HepG2 (cell line): Measurements from ENCODE around the gene TMEM267. TPM values are rescaled to one million over a fixed set of nuclear protein-coding genes. Genes with fewer than 3 reads are reported as not detected.
A peak's percentile ranks its signal among the peaks of the same experiment; 100 is the strongest.

Source experiments
- ATF7 ChIP-seq, 2 experiments: fragments of 450-650 bp in 1 of 2; sonication (generic) in 1 of 2; formaldehyde crosslinking in 1 of 2; IDR thresholded peaks; 2 replicates each; pipeline versions ENCODE4 v1.4.0 to v1.6.1; 2016 to 2020; ENCODE audit warnings: antibody characterized with exemption in 1 of 2, mild to moderate bottlenecking in 1 of 2, missing genetic modification reagents in 1 of 2
- EP300 ChIP-seq, 3 experiments: sonication (generic) in 1 of 3; formaldehyde crosslinking in 1 of 3; IDR thresholded peaks; 2 replicates each; pipeline versions ENCODE4 v1.5.1 to v1.6.1; 2011 to 2020; ENCODE audit warnings: low read depth in 2 of 3, low read length in 2 of 3, borderline replicate concordance in 1 of 3, improper control_type of control experiment in 1 of 3, mild to moderate bottlenecking in 1 of 3, missing genetic modification reagents in 1 of 3, moderate library complexity in 1 of 3
- HNF4A ChIP-seq: sonication (generic); formaldehyde crosslinking; IDR thresholded peaks from 2 replicates; pipeline ENCODE4 v1.4.0; 2020; ENCODE audit warnings: missing genetic modification reagents
- MIXL1 ChIP-seq: IDR thresholded peaks from 2 replicates; pipeline ENCODE4 v1.6.1; 2016
- NCOA2 ChIP-seq: sonication (generic); formaldehyde crosslinking; IDR thresholded peaks from 2 replicates; pipeline ENCODE4 v1.8.0; 2022; ENCODE audit warnings: inconsistent platforms
- NFKBIZ ChIP-seq: IDR thresholded peaks from 2 replicates; pipeline ENCODE4 v1.6.1; 2018; ENCODE audit warnings: missing genetic modification reagents, missing compliant biosample characterization
- NR2F6 ChIP-seq, 2 experiments: IDR thresholded peaks; 2 replicates each; pipeline ENCODE4 v1.6.1; 2016; ENCODE audit warnings: antibody characterized with exemption in 1 of 2, mild to moderate bottlenecking in 1 of 2
- RARA ChIP-seq: IDR thresholded peaks from 2 replicates; pipeline ENCODE4 v1.6.1; 2016; ENCODE audit warnings: missing genetic modification reagents, missing compliant biosample characterization
- REXO4 ChIP-seq: sonication (generic); formaldehyde crosslinking; IDR thresholded peaks from 2 replicates; pipeline ENCODE4 v1.8.0; 2022; ENCODE audit warnings: missing genetic modification reagents, mild to moderate bottlenecking, borderline replicate concordance
- RXRB ChIP-seq: IDR thresholded peaks from 2 replicates; pipeline ENCODE4 v1.6.1; 2016; ENCODE audit warnings: borderline replicate concordance, missing genetic modification reagents, missing compliant biosample characterization
- SOX6 ChIP-seq, 2 experiments: fragments of 450-650 bp in 1 of 2; sonication (generic) in 1 of 2; formaldehyde crosslinking in 1 of 2; IDR thresholded peaks; 2 replicates each; pipeline versions ENCODE4 v1.4.0 to v1.6.1; 2017 to 2020; ENCODE audit warnings: antibody characterized with exemption in 1 of 2, mild to moderate bottlenecking in 1 of 2, missing genetic modification reagents in 1 of 2
- TBX3 ChIP-seq: fragments of 450-650 bp; IDR thresholded peaks from 2 replicates; pipeline ENCODE4 v1.6.1; 2017; ENCODE audit warnings: antibody characterized with exemption, mild to moderate bottlenecking, inconsistent platforms, borderline replicate concordance
- ZNF674 ChIP-seq: sonication (generic); formaldehyde crosslinking; IDR thresholded peaks from 2 replicates; pipeline ENCODE4 v1.5.0; 2020; ENCODE audit warnings: low read depth, mild to moderate bottlenecking, missing genetic modification reagents
- ZNF7 ChIP-seq: IDR thresholded peaks from 2 replicates; pipeline ENCODE4 v1.6.1; 2016; ENCODE audit warnings: missing biosample characterization, missing genetic modification reagents
- polyA plus RNA-seq, 8 experiments: library from polyadenylated mRNA; depleted of rRNA in 3 of 8; stranded (reverse) in 7 of 8; unstranded in 1 of 8; fragments of >200 nt; fragmentation: Illumina TruSeq in 4 of 8; extraction: Trizol in 4 of 8; gene quantifications; 2 replicates each; pipeline versions ENCODE4 v1.2.1 to v1.2.3, GENCODE V29; 2011 to 2016; ENCODE audit warnings: low read depth in 4 of 8, missing spikeins in 1 of 8, mixed read lengths in 1 of 8; ENCODE audit not compliant: insufficient read depth in 1 of 8
- total RNA-seq, 5 experiments: library from RNA; depleted of rRNA; stranded (reverse); fragments of >200 nt; fragmentation: Illumina TruSeq; extraction: Trizol; gene quantifications; 2 replicates each; pipeline ENCODE4 v1.2.3, GENCODE V29; 2016; ENCODE audit warnings: low read depth in 1 of 5
- TF ChIP-seq, protein P1 (sequence below): IDR thresholded peaks from 2 replicates; pipeline ENCODE4 v1.4.0; 2020; ENCODE audit warnings: mild to moderate bottlenecking, missing genetic modification reagents
- TF ChIP-seq, protein P2 (sequence below): sonication (generic); formaldehyde crosslinking; IDR thresholded peaks from 2 replicates; pipeline ENCODE4 v1.5.1; 2020; ENCODE audit warnings: mild to moderate bottlenecking, missing genetic modification reagents, borderline replicate concordance
- TF ChIP-seq, protein P3 (sequence below): sonication (generic); formaldehyde crosslinking; IDR thresholded peaks from 2 replicates; pipeline ENCODE4 v1.4.0; 2020; ENCODE audit warnings: missing genetic modification reagents

The TMEM267 gene
- total and polyA plus RNA-seq, 2 of the 13 experiments (the other 11 are each of a cell fraction or from before 2014, with no cell fraction given), result 8.9 to 12.6 TPM

DNA sequence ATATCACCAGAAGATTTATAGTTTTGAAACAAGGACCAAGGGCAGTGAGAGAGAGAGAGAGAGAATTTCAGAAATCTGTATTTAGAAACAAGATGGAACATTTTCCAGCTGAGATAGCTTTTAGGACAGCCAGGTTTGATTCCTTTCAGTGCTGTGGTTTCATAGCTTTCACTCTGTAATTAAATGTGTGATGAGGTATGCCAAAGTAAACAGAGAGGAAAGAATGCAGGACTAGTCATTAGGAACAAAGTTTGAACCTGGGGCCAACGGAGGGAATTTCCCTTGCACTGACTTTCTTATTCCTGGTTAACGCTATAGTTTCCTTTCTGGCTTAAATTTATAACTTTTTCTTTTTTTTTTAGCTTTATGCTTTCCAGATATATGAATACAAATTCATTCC lies 61.5 kb downstream of the TMEM267 start (continued):
- TF ChIP-seq, protein P1, sequence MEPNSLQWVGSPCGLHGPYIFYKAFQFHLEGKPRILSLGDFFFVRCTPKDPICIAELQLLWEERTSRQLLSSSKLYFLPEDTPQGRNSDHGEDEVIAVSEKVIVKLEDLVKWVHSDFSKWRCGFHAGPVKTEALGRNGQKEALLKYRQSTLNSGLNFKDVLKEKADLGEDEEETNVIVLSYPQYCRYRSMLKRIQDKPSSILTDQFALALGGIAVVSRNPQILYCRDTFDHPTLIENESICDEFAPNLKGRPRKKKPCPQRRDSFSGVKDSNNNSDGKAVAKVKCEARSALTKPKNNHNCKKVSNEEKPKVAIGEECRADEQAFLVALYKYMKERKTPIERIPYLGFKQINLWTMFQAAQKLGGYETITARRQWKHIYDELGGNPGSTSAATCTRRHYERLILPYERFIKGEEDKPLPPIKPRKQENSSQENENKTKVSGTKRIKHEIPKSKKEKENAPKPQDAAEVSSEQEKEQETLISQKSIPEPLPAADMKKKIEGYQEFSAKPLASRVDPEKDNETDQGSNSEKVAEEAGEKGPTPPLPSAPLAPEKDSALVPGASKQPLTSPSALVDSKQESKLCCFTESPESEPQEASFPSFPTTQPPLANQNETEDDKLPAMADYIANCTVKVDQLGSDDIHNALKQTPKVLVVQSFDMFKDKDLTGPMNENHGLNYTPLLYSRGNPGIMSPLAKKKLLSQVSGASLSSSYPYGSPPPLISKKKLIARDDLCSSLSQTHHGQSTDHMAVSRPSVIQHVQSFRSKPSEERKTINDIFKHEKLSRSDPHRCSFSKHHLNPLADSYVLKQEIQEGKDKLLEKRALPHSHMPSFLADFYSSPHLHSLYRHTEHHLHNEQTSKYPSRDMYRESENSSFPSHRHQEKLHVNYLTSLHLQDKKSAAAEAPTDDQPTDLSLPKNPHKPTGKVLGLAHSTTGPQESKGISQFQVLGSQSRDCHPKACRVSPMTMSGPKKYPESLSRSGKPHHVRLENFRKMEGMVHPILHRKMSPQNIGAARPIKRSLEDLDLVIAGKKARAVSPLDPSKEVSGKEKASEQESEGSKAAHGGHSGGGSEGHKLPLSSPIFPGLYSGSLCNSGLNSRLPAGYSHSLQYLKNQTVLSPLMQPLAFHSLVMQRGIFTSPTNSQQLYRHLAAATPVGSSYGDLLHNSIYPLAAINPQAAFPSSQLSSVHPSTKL (CRISPR knock-in tag), result peak; percentile 73
- TF ChIP-seq NFKBIZ (CRISPR knock-in tag) (0 out of 2 replicates have a peak, but pooled peaks have one; percentile 66), ATF7 (IDR thresholded peaks at IDR 0.05) (no peak), ATF7 (CRISPR knock-in tag; IDR thresholded peaks at IDR 0.05) (no peak), NR2F6 (IDR thresholded peaks at IDR 0.05) (peak; percentile 10; the same call in 1 of the 2 replicates), NR2F6 (CRISPR knock-in tag; IDR thresholded peaks at IDR 0.05) (0 out of 2 replicates have a peak, but pooled peaks have one; percentile 21), EP300 (IDR thresholded peaks at IDR 0.05; ENCODE audit: low read depth in 2 of 2, low read length in 2 of 2) (peak in 1 of 2 experiments; percentile 38; a peak in 2 of 4 replicates), EP300 (CRISPR knock-in tag; IDR thresholded peaks at IDR 0.05; ENCODE audit: borderline replicate concordance) (no peak), RARA (CRISPR knock-in tag) (peak; percentile 56; the same call in 1 of the 2 replicates), RXRB (CRISPR knock-in tag) (0 out of 2 replicates have a peak, but pooled peaks have one; percentile 27), ZNF674 (CRISPR knock-in tag) (no peak), SOX6 (IDR thresholded peaks at IDR 0.05) (no peak), SOX6 (CRISPR knock-in tag; IDR thresholded peaks at IDR 0.05) (peak; percentile 18; the same call in 1 of the 2 replicates), MIXL1 (CRISPR knock-in tag) (peak; percentile 80; the same call in 1 of the 2 replicates), ZNF7 (no peak), HNF4A (CRISPR knock-in tag) (peak; percentile 29; the same call in 1 of the 2 replicates), NCOA2 (CRISPR knock-in tag) (0 out of 2 replicates have a peak, but pooled peaks have one; percentile 16), REXO4 (CRISPR knock-in tag) (no peak), TBX3 (peak; percentile 84; the same call in 1 of the 2 replicates)
- TF ChIP-seq, protein P2, sequence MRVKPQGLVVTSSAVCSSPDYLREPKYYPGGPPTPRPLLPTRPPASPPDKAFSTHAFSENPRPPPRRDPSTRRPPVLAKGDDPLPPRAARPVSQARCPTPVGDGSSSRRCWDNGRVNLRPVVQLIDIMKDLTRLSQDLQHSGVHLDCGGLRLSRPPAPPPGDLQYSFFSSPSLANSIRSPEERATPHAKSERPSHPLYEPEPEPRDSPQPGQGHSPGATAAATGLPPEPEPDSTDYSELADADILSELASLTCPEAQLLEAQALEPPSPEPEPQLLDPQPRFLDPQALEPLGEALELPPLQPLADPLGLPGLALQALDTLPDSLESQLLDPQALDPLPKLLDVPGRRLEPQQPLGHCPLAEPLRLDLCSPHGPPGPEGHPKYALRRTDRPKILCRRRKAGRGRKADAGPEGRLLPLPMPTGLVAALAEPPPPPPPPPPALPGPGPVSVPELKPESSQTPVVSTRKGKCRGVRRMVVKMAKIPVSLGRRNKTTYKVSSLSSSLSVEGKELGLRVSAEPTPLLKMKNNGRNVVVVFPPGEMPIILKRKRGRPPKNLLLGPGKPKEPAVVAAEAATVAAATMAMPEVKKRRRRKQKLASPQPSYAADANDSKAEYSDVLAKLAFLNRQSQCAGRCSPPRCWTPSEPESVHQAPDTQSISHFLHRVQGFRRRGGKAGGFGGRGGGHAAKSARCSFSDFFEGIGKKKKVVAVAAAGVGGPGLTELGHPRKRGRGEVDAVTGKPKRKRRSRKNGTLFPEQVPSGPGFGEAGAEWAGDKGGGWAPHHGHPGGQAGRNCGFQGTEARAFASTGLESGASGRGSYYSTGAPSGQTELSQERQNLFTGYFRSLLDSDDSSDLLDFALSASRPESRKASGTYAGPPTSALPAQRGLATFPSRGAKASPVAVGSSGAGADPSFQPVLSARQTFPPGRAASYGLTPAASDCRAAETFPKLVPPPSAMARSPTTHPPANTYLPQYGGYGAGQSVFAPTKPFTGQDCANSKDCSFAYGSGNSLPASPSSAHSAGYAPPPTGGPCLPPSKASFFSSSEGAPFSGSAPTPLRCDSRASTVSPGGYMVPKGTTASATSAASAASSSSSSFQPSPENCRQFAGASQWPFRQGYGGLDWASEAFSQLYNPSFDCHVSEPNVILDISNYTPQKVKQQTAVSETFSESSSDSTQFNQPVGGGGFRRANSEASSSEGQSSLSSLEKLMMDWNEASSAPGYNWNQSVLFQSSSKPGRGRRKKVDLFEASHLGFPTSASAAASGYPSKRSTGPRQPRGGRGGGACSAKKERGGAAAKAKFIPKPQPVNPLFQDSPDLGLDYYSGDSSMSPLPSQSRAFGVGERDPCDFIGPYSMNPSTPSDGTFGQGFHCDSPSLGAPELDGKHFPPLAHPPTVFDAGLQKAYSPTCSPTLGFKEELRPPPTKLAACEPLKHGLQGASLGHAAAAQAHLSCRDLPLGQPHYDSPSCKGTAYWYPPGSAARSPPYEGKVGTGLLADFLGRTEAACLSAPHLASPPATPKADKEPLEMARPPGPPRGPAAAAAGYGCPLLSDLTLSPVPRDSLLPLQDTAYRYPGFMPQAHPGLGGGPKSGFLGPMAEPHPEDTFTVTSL (CRISPR knock-in tag), result peak; percentile 70; the same call in 1 of the 2 replicates
- TF ChIP-seq, protein P3, sequence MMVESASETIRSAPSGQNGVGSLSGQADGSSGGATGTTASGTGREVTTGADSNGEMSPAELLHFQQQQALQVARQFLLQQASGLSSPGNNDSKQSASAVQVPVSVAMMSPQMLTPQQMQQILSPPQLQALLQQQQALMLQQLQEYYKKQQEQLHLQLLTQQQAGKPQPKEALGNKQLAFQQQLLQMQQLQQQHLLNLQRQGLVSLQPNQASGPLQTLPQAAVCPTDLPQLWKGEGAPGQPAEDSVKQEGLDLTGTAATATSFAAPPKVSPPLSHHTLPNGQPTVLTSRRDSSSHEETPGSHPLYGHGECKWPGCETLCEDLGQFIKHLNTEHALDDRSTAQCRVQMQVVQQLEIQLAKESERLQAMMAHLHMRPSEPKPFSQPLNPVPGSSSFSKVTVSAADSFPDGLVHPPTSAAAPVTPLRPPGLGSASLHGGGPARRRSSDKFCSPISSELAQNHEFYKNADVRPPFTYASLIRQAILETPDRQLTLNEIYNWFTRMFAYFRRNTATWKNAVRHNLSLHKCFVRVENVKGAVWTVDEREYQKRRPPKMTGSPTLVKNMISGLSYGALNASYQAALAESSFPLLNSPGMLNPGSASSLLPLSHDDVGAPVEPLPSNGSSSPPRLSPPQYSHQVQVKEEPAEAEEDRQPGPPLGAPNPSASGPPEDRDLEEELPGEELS (CRISPR knock-in tag), result peak; percentile 21; the same call in 1 of the 2 replicates
